Ectodermal cell (in vitro differentiated cells): ENCODE measurements around the gene FBXL15. TPM values are rescaled to one million over a fixed set of nuclear protein-coding genes. Genes with fewer than 3 reads are reported as not detected.
A peak's percentile ranks its signal among the peaks of the same experiment; 100 is the strongest.

Experiments
- H3K27ac ChIP-seq: 2 replicates; pipeline ENCODE4 v1.7.0; 2013; ENCODE audit warnings: mild to moderate bottlenecking, low read depth, low read length; ENCODE audit not compliant: insufficient read depth, poor library complexity, severe bottlenecking
- H3K27me3 ChIP-seq: 2 replicates; pipeline ENCODE4 v1.7.0; 2013; ENCODE audit warnings: mild to moderate bottlenecking, low read length; ENCODE audit not compliant: insufficient read depth, control insufficient read depth, poor library complexity, severe bottlenecking
- H3K36me3 ChIP-seq: one replicate; pipeline ENCODE4 v1.7.0; 2013; ENCODE audit warnings: low read length; ENCODE audit not compliant: control insufficient read depth, insufficient read depth
- H3K4me1 ChIP-seq: one replicate; pipeline ENCODE4 v1.7.0; 2013; ENCODE audit warnings: low read length; ENCODE audit not compliant: control insufficient read depth, insufficient read depth
- H3K4me3 ChIP-seq: 2 replicates; pipeline ENCODE4 v1.7.0; 2013; ENCODE audit warnings: low read depth, low read length, control low read depth; ENCODE audit not compliant: insufficient read depth
- H3K9me3 ChIP-seq: 2 replicates; pipeline ENCODE4 v1.7.0; 2013; ENCODE audit warnings: mild to moderate bottlenecking, low read length, moderate library complexity; ENCODE audit not compliant: control insufficient read depth
- WGBS, 2 experiments: methylation state at CpG; one replicate each; pipeline ENCODE4 v1.1.7; 2013; ENCODE audit warnings: missing lambda C conversion rate in 2 of 2; 5-methylcytosine and 5-hydroxymethylcytosine counted together
- polyA plus RNA-seq, 4 experiments: library from polyadenylated mRNA; stranded (reverse); fragments of 50-300 nt; gene quantifications; one replicate each; pipeline ENCODE4 v1.2.3, GENCODE V29; 2013

FBXL15 gene, protein sequence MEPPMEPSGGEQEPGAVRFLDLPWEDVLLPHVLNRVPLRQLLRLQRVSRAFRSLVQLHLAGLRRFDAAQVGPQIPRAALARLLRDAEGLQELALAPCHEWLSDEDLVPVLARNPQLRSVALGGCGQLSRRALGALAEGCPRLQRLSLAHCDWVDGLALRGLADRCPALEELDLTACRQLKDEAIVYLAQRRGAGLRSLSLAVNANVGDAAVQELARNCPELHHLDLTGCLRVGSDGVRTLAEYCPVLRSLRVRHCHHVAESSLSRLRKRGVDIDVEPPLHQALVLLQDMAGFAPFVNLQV
- 6.9 TPM for polyA plus RNA-seq (2013, experiment 1 of 4)
- polyA plus RNA-seq (2013, experiment 2 of 4) = 5.9 TPM
- 8.9 TPM for polyA plus RNA-seq (2013, experiment 3 of 4)
- 8.7 TPM for polyA plus RNA-seq (2013, experiment 4 of 4)

DNA sequence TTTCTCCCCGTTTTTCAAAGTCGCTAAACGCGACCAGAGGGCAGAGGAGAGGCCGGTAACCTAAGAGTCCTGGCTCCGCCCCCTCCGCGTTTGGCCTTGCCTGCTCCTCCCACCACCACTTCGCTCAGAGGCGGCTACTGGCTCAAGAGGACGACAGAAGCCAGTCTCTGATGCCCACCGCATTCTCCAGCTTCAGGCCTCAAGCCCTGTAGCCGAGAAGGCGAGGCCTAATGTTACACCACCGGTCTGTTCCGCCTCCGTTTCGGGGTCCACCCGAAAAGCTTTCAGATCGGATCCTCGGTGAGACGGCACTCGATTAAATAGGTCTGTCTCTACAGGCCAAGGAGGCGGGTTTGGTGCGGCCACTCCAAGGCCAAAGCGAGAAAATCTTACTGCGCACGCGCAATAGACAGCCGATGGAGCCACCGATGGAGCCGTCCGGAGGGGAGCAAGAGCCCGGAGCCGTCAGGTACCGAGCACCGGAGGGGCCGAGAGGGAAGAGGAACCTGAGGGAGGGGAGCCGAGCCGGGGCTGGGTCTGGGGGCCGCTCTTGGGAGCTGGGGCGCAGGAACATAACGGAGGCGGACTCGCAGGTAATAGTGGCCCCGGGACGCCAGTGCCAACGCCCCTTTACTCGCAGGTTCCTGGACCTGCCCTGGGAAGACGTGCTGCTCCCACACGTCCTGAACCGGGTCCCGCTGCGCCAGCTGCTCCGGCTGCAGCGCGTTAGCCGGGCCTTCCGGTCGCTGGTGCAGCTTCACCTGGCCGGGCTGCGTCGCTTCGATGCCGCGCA, at the start of gene FBXL15:
TSS of gene FBXL15 (plus strand) at position 123 of the 793 bp plus-strand sequence. CDS start at position 417, 294 bp downstream.
- peak within 1 kb of the TSS; percentile 38 for H3K27ac ChIP-seq
- peaks cover 11% of the 10 kb centered on the region for H3K36me3 ChIP-seq
- H3K4me3 ChIP-seq = peak within 1 kb of the TSS; percentile 89
- WGBS, 2 experiments = 0% methylated on average over 66 of the region's 66 CpGs
- H3K4me1 ChIP-seq = peaks cover 31% of the 10 kb centered on the region
- H3K27me3 ChIP-seq = peaks cover 21% of the 10 kb centered on the region
- H3K9me3 ChIP-seq = no peaks in the 10 kb centered on the region

DNA sequence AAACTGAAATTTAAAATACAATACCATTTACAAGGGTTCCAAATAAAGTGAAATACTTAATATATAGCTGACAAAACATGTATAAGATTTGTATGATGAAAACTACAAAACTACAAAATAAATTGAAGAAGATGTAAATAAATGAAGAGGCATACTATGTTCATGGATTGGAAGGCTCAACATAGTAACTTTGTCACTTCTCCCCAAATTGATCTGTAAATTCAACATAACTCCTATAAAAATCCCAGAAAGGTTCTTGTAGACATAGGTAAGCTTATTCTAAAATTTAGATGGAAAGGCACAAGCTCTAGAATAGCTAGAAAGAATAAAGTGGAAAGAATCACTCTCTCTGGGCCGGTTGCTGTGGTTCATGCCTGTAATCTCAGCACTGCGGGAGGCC, 49.3 kb upstream of the FBXL15 start:
- Histone ChIP-seq H3K27me3 (no peaks in the 10 kb centered on the region), H3K36me3 (peaks cover 48% of the 10 kb centered on the region), H3K4me1 (no peaks in the 10 kb centered on the region), H3K9me3 (no peaks in the 10 kb centered on the region), H3K4me3 (no peak overlapping the region), H3K27ac (no peak overlapping the region)
- WGBS, 2 experiments = 93 to 96% methylated on average over 2 of the region's 2 CpGs

DNA sequence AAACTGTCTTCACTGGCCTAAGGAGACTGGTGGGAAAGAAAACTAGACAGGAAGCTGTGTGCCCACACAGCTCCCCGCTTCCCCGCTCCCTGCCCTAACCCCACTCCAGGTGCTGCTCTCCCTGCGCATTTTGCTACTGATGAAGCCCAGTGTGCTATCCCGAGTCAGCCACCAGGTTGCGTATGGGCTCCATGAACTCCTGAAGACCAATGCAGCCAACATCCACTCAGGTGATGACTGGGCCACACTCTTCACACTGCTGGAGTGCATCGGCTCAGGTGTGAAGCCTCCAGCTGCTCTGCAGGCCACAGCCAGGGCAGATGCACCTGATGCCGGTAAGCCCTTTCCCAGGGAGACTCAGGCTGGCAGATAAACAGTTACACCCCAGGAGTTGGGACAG, 45.4 kb upstream of the FBXL15 start:
- Histone ChIP-seq H3K36me3 (peaks cover 29% of the 10 kb centered on the region), H3K9me3 (no peaks in the 10 kb centered on the region), H3K4me1 (no peaks in the 10 kb centered on the region), H3K27me3 (no peaks in the 10 kb centered on the region), H3K4me3 (no peak overlapping the region), H3K27ac (no peak overlapping the region)
- WGBS, 2 experiments = 93% methylated on average over 7 of the region's 7 CpGs

DNA sequence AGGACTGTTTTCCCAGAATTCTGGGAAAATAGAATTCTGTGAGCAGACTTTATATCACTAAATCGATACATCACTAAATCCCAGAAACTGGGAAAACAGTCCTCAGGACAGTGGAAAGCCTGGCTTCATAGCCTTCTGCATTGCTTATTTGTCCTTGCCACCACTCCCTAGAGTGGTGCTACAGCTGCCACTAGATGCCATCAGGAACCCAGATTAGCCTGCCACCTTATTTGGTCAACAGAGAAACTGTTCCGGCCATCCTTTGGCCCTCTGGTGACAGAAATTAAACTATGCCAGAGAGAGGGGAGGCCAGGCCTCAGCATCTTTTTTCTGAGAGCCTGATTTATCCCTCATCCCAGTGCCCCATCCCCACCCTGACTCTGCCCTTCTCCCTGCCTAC, 44.8 kb upstream of the FBXL15 start:
- Histone ChIP-seq H3K27ac (no peak overlapping the region), H3K4me3 (no peak overlapping the region), H3K4me1 (no peaks in the 10 kb centered on the region), H3K27me3 (no peaks in the 10 kb centered on the region), H3K9me3 (no peaks in the 10 kb centered on the region), H3K36me3 (peaks cover 23% of the 10 kb centered on the region)
- 92 to 95% methylated on average over 2 of the region's 2 CpGs for WGBS, 2 experiments

DNA sequence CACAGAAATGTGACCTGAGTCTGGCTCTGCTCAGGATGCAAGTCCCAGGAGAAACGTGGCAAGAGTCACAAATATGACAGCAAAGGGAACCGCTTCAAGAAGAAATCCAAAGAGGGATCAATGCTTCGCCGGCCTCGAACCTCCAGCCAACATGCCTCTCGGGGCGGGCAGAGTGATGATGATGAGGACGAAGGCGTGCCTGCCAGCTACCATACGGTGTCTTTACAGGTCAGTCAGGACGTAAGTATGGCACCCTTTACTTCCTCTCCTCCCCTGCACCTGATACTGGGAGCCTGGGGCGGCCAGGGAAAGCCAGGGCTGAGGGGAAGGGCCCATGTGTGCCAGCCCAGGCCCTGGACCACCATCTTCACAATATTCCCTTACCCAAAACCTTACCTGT, 43.7 kb upstream of the FBXL15 start:
- Histone ChIP-seq H3K27me3 (no peaks in the 10 kb centered on the region), H3K36me3 (peaks cover 23% of the 10 kb centered on the region), H3K4me1 (no peaks in the 10 kb centered on the region), H3K4me3 (no peak overlapping the region), H3K27ac (no peak overlapping the region), H3K9me3 (no peaks in the 10 kb centered on the region)
- 96 to 97% methylated on average over 12 of the region's 12 CpGs for WGBS, 2 experiments

DNA sequence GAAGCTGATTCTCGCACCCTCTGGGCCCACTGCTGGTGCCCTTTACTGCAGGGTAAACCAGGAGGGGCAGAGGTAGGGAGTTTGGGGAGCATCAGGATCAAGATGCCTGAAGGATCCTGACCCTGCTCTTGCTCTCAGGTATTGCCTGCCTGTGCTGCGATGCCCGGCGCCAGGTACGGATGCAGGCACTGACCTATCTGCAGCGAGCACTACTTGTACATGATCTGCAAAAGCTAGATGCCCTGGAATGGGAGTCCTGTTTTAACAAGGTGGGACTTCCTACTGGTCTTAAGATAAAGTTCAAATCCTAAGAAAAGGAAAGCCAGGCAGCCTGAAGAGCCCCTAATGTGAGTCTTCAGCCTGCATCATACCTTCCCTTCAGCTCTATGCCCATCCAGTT, 41.3 kb upstream of the FBXL15 start:
- no peaks in the 10 kb centered on the region for H3K9me3 ChIP-seq
- H3K4me1 ChIP-seq = no peaks in the 10 kb centered on the region
- H3K4me3 ChIP-seq = no peak overlapping the region
- no peaks in the 10 kb centered on the region for H3K27me3 ChIP-seq
- peaks cover 32% of the 10 kb centered on the region for H3K36me3 ChIP-seq
- no peak overlapping the region for H3K27ac ChIP-seq
- 96 to 99% methylated on average over 6 of the region's 6 CpGs for WGBS, 2 experiments

DNA sequence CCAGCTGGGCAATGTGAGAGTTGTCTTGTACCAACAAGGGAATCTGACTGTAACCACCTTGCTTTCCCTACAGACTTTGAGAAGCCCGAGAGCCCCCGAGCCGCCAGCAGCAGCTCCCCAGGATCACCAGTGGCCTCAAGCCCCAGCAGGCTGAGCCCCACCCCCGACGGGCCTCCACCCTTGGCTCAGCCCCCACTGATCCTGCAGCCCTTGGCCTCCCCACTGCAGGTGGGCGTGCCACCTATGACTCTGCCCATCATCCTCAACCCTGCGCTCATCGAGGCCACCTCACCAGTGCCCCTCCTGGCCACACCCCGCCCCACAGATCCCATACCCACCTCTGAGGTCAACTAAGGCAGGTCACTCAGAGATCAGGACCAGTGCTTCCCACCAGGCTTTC, 38.7 kb upstream of the FBXL15 start:
- WGBS, 2 experiments = 94 to 96% methylated on average over 9 of the region's 9 CpGs
- H3K36me3 ChIP-seq = peaks cover 32% of the 10 kb centered on the region
- no peaks in the 10 kb centered on the region for H3K27me3 ChIP-seq
- H3K27ac ChIP-seq = no peak overlapping the region
- no peaks in the 10 kb centered on the region for H3K9me3 ChIP-seq
- no peak overlapping the region for H3K4me3 ChIP-seq
- no peaks in the 10 kb centered on the region for H3K4me1 ChIP-seq

DNA sequence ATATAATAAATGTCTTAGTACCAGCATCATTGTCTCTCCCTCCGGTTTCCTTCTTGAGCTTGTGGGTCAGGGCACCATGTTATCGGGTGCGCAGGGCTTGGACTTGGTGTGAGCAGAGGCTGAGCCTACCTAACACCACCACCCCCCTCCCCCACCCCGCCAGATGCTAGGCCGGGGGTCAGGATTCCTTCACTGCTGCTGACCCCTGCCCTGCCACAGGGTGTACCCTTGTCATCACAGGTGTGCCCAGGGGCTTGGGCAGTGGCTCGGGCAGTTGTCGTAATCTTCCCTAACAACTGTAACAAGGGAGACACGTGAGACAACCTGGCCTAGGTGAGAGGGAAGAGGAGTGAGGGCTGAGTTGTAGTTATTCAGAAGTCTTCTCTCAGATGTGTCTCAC, 37.8 kb upstream of the FBXL15 start:
- H3K9me3 ChIP-seq = no peaks in the 10 kb centered on the region
- WGBS, 2 experiments = 91 to 95% methylated on average over 8 of the region's 8 CpGs
- H3K4me3 ChIP-seq = no peak overlapping the region
- no peak overlapping the region for H3K27ac ChIP-seq
- no peaks in the 10 kb centered on the region for H3K4me1 ChIP-seq
- peaks cover 32% of the 10 kb centered on the region for H3K36me3 ChIP-seq
- H3K27me3 ChIP-seq = no peaks in the 10 kb centered on the region

DNA sequence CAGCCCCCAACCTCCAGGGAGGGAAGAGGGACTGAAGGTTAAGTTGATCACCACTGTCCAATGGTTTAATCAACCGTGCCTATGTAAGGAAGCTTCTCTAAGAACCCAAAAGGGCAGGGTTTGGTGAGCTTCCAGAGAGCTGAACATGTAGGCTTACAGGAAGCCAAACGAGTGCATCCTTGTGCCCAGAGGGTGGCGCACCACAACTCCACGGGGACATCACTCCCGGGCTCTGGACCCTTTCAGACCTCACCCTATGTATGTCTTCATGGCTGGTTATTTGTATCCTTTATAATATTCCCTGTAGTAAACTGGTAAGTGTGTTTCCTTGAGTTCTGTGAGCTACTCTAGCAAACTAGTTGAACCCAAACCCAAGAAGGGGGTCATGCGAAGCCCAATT, 36.6 kb upstream of the FBXL15 start:
- Histone ChIP-seq H3K36me3 (peaks cover 28% of the 10 kb centered on the region), H3K27me3 (peaks cover 3% of the 10 kb centered on the region), H3K4me3 (no peak overlapping the region), H3K27ac (no peak overlapping the region), H3K4me1 (no peaks in the 10 kb centered on the region), H3K9me3 (no peaks in the 10 kb centered on the region)
- 55 to 58% methylated on average over 6 of the region's 6 CpGs for WGBS, 2 experiments

DNA sequence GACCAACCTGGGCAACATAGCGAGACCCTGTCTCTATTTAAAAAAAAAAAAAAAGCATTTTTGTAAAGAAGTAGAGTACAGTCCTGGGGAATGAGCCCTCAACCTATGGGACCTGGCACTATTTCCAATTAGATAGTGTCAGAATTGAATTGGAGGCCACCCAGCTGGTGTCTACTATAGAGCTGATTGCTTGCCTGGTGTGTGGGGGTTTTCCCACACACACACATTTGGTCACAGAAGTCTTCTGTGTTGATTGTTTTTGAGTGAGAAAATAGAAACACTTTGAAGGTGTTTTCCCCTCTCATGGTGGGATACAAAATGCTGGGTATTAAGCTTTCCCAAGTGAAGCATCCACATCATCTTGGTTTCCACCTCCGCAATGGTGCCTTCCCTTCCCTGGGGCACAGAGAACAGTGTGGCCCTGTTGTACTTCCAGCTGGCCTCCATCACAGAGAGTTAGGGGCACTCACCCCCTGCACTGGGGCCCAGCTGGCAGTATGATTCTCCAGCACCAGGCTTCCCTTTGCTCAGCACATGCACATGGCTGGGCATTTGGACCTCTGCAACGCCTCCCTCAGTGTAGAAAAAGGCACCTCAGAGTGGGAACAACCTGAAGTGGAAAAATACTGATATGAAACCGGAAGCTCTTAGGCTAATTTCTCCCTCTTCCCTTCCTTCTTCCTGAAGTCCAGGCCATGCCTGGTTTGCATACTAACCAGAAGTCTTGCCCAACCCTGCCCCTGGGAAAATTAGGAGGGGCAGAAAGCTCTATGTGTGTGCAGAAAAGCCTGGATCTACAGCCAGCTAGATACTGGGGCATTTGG, 35.8 kb upstream of the FBXL15 start:
- H3K4me1 ChIP-seq = no peaks in the 10 kb centered on the region
- H3K4me3 ChIP-seq = no peak overlapping the region
- peaks cover 21% of the 10 kb centered on the region for H3K36me3 ChIP-seq
- H3K27ac ChIP-seq = no peak overlapping the region
- no peaks in the 10 kb centered on the region for H3K9me3 ChIP-seq
- peaks cover 11% of the 10 kb centered on the region for H3K27me3 ChIP-seq
- 91 to 98% methylated on average over 4 of the region's 4 CpGs for WGBS, 2 experiments
